Measurements from ENCODE around the gene AFAP1.
"Not testable (repeated sequence)": the region's sequence is repeated elsewhere in the genome, so short reads cannot be mapped to it uniquely, and the experiment has no call there.

Gene AFAP1

GRCh38 chr4:7956270-7956808, 16.7 kb upstream of the AFAP1 start:
- Histone ChIP-seq H3K27me3 (ENCODE audit: control insufficient read depth, insufficient read depth, low read length) (no peaks in the 10 kb centered on the region), H3K36me3 (ENCODE audit: control insufficient read depth, low read depth, low read length) (no peaks in the 10 kb centered on the region), H3K4me1 (ENCODE audit: control insufficient read depth, low read depth, low read length) (peaks cover 11% of the 10 kb centered on the region), H3K4me3 (ENCODE audit: low read length) (no peak overlapping the region), H3K27ac (ENCODE audit: low read length) (no peak overlapping the region), H3K9me3 (ENCODE audit: control insufficient read depth, low read depth, low read length) (no peaks in the 10 kb centered on the region), H3K9ac (ENCODE audit: low read length) (no peak overlapping the region)

GRCh38 chr4:7955393-7955792, 15.7 kb upstream of the AFAP1 start:
- H3K4me3 ChIP-seq (ENCODE audit: low read length), result no peak overlapping the region
- H3K27me3 ChIP-seq (ENCODE audit: control insufficient read depth, insufficient read depth, low read length), result no peaks in the 10 kb centered on the region
- H3K9me3 ChIP-seq (ENCODE audit: control insufficient read depth, low read depth, low read length), result no peaks in the 10 kb centered on the region
- H3K4me1 ChIP-seq (ENCODE audit: control insufficient read depth, low read depth, low read length), result peaks cover 3% of the 10 kb centered on the region
- no peak overlapping the region for H3K27ac ChIP-seq (ENCODE audit: low read length)
- no peaks in the 10 kb centered on the region for H3K36me3 ChIP-seq (ENCODE audit: control insufficient read depth, low read depth, low read length)
- no peak overlapping the region for H3K9ac ChIP-seq (ENCODE audit: low read length)

GRCh38 chr4:7952615-7953014, 13.0 kb upstream of the AFAP1 start:
- no peaks in the 10 kb centered on the region for H3K27me3 ChIP-seq (ENCODE audit: control insufficient read depth, insufficient read depth, low read length)
- no peaks in the 10 kb centered on the region for H3K9me3 ChIP-seq (ENCODE audit: control insufficient read depth, low read depth, low read length)
- peaks cover 2% of the 10 kb centered on the region for H3K4me1 ChIP-seq (ENCODE audit: control insufficient read depth, low read depth, low read length)
- H3K27ac ChIP-seq (ENCODE audit: low read length), result no peak overlapping the region
- H3K9ac ChIP-seq (ENCODE audit: low read length), result no peak overlapping the region
- no peak overlapping the region for H3K4me3 ChIP-seq (ENCODE audit: low read length)
- no peaks in the 10 kb centered on the region for H3K36me3 ChIP-seq (ENCODE audit: control insufficient read depth, low read depth, low read length)

- no peaks in the 10 kb centered on the region for H3K36me3 ChIP-seq (ENCODE audit: control insufficient read depth, low read depth, low read length)
- no peak overlapping the region for H3K27ac ChIP-seq (ENCODE audit: low read length)
- H3K27me3 ChIP-seq (ENCODE audit: control insufficient read depth, insufficient read depth, low read length), result no peaks in the 10 kb centered on the region
- H3K9me3 ChIP-seq (ENCODE audit: control insufficient read depth, low read depth, low read length), result no peaks in the 10 kb centered on the region
- H3K9ac ChIP-seq (ENCODE audit: low read length), result no peak overlapping the region
- no peaks in the 10 kb centered on the region for H3K4me1 ChIP-seq (ENCODE audit: control insufficient read depth, low read depth, low read length)
- H3K4me3 ChIP-seq (ENCODE audit: low read length), result no peak overlapping the region
These were observed 10.8 kb upstream of the AFAP1 start for GRCh38 chr4:7950301-7951092.

- Histone ChIP-seq H3K27me3 (ENCODE audit: control insufficient read depth, insufficient read depth, low read length) (no peaks in the 10 kb centered on the region), H3K4me1 (ENCODE audit: control insufficient read depth, low read depth, low read length) (no peaks in the 10 kb centered on the region), H3K9ac (ENCODE audit: low read length) (no peak overlapping the region), H3K4me3 (ENCODE audit: low read length) (no peak overlapping the region), H3K9me3 (ENCODE audit: control insufficient read depth, low read depth, low read length) (no peaks in the 10 kb centered on the region), H3K27ac (ENCODE audit: low read length) (no peak overlapping the region), H3K36me3 (ENCODE audit: control insufficient read depth, low read depth, low read length) (no peaks in the 10 kb centered on the region)
These were observed 10.1 kb upstream of the AFAP1 start for GRCh38 chr4:7949759-7950158.

GRCh38 chr4:7947927-7948326, 8.3 kb upstream of the AFAP1 start:
- no peaks in the 10 kb centered on the region for H3K27me3 ChIP-seq (ENCODE audit: control insufficient read depth, insufficient read depth, low read length)
- H3K4me3 ChIP-seq (ENCODE audit: low read length), result no peak overlapping the region
- no peaks in the 10 kb centered on the region for H3K9me3 ChIP-seq (ENCODE audit: control insufficient read depth, low read depth, low read length)
- H3K9ac ChIP-seq (ENCODE audit: low read length), result no peak overlapping the region
- no peaks in the 10 kb centered on the region for H3K36me3 ChIP-seq (ENCODE audit: control insufficient read depth, low read depth, low read length)
- no peaks in the 10 kb centered on the region for H3K4me1 ChIP-seq (ENCODE audit: control insufficient read depth, low read depth, low read length)
- H3K27ac ChIP-seq (ENCODE audit: low read length), result no peak overlapping the region

- Histone ChIP-seq H3K27me3 (ENCODE audit: control insufficient read depth, insufficient read depth, low read length) (no peaks in the 10 kb centered on the region), H3K4me1 (ENCODE audit: control insufficient read depth, low read depth, low read length) (peaks cover 10% of the 10 kb centered on the region), H3K9ac (ENCODE audit: low read length) (no peak overlapping the region), H3K27ac (ENCODE audit: low read length) (no peak overlapping the region), H3K4me3 (ENCODE audit: low read length) (no peak overlapping the region), H3K9me3 (ENCODE audit: control insufficient read depth, low read depth, low read length) (no peaks in the 10 kb centered on the region), H3K36me3 (ENCODE audit: control insufficient read depth, low read depth, low read length) (no peaks in the 10 kb centered on the region)
These were observed 6.2 kb upstream of the AFAP1 start for GRCh38 chr4:7945709-7946380.

- Histone ChIP-seq H3K27ac (ENCODE audit: low read length) (no peak overlapping the region), H3K36me3 (ENCODE audit: control insufficient read depth, low read depth, low read length) (no peaks in the 10 kb centered on the region), H3K9me3 (ENCODE audit: control insufficient read depth, low read depth, low read length) (no peaks in the 10 kb centered on the region), H3K9ac (ENCODE audit: low read length) (no peak overlapping the region), H3K4me3 (ENCODE audit: low read length) (no peak overlapping the region), H3K4me1 (ENCODE audit: control insufficient read depth, low read depth, low read length) (peaks cover 10% of the 10 kb centered on the region), H3K27me3 (ENCODE audit: control insufficient read depth, insufficient read depth, low read length) (no peaks in the 10 kb centered on the region)
These were observed 5.0 kb upstream of the AFAP1 start for GRCh38 chr4:7944599-7945220.

GRCh38 chr4:7943688-7944087, 4.0 kb upstream of the AFAP1 start:
- H3K36me3 ChIP-seq (ENCODE audit: control insufficient read depth, low read depth, low read length); H3K27me3 ChIP-seq (ENCODE audit: control insufficient read depth, insufficient read depth, low read length); H3K4me3 ChIP-seq (ENCODE audit: low read length); H3K27ac ChIP-seq (ENCODE audit: low read length); H3K9me3 ChIP-seq (ENCODE audit: control insufficient read depth, low read depth, low read length); H3K9ac ChIP-seq (ENCODE audit: low read length): not testable (repeated sequence)
- H3K4me1 ChIP-seq (ENCODE audit: control insufficient read depth, low read depth, low read length), result peaks cover 10% of the 10 kb centered on the region

- Histone ChIP-seq H3K9ac (ENCODE audit: low read length) (no peak overlapping the region), H3K4me3 (ENCODE audit: low read length) (no peak overlapping the region), H3K27ac (ENCODE audit: low read length) (no peak overlapping the region), H3K4me1 (ENCODE audit: control insufficient read depth, low read depth, low read length) (peaks cover 10% of the 10 kb centered on the region), H3K27me3 (ENCODE audit: control insufficient read depth, insufficient read depth, low read length) (peaks cover 4% of the 10 kb centered on the region), H3K36me3 (ENCODE audit: control insufficient read depth, low read depth, low read length) (no peaks in the 10 kb centered on the region), H3K9me3 (ENCODE audit: control insufficient read depth, low read depth, low read length) (no peaks in the 10 kb centered on the region)
These were observed 3.5 kb upstream of the AFAP1 start for GRCh38 chr4:7943211-7943610.

- H3K9me3 ChIP-seq (ENCODE audit: control insufficient read depth, low read depth, low read length), result no peaks in the 10 kb centered on the region
- no peaks in the 10 kb centered on the region for H3K36me3 ChIP-seq (ENCODE audit: control insufficient read depth, low read depth, low read length)
- H3K27ac ChIP-seq (ENCODE audit: low read length), result no peak overlapping the region
- H3K9ac ChIP-seq (ENCODE audit: low read length), result no peak overlapping the region
- peaks cover 10% of the 10 kb centered on the region for H3K4me1 ChIP-seq (ENCODE audit: control insufficient read depth, low read depth, low read length)
- no peak overlapping the region for H3K4me3 ChIP-seq (ENCODE audit: low read length)
- H3K27me3 ChIP-seq (ENCODE audit: control insufficient read depth, insufficient read depth, low read length), result peaks cover 9% of the 10 kb centered on the region
These were observed 2.4 kb upstream of the AFAP1 start for GRCh38 chr4:7941965-7942496.
